HEK293T (cell line): ENCODE results near the gene RNU1-3.
"Not testable (repeated sequence)": the region's sequence is repeated elsewhere in the genome, so short reads cannot be mapped to it uniquely, and the experiment has no call there.

ENCODE experiments used
- CTCF ChIA-PET: fragments of 350-600 bp; formaldehyde crosslinking; extraction: SDS; loops from one replicate; lab custom pipeline; 2021; ENCODE audit warnings: antibody characterized with exemption, inconsistent platforms; lab: Yijun Ruan, JAX
- POLR2A ChIA-PET: fragments of 350-600 bp; formaldehyde crosslinking; extraction: SDS; loops from one replicate; lab custom pipeline; 2020; ENCODE audit warnings: antibody characterized with exemption, inconsistent platforms; lab: Yijun Ruan, JAX
- DNase-seq: peaks from one replicate; pipeline ENCODE4 v3.0.0; 2012; ENCODE audit warnings: mixed read lengths; ENCODE audit errors: extremely low spot score
- L3MBTL2 ChIP-seq: fragments of 450-650 bp; conservative IDR thresholded peaks from 2 replicates; pipeline ENCODE4 v1.6.1; 2016; ENCODE audit warnings: mild to moderate bottlenecking

RNU1-3 gene

DNA sequence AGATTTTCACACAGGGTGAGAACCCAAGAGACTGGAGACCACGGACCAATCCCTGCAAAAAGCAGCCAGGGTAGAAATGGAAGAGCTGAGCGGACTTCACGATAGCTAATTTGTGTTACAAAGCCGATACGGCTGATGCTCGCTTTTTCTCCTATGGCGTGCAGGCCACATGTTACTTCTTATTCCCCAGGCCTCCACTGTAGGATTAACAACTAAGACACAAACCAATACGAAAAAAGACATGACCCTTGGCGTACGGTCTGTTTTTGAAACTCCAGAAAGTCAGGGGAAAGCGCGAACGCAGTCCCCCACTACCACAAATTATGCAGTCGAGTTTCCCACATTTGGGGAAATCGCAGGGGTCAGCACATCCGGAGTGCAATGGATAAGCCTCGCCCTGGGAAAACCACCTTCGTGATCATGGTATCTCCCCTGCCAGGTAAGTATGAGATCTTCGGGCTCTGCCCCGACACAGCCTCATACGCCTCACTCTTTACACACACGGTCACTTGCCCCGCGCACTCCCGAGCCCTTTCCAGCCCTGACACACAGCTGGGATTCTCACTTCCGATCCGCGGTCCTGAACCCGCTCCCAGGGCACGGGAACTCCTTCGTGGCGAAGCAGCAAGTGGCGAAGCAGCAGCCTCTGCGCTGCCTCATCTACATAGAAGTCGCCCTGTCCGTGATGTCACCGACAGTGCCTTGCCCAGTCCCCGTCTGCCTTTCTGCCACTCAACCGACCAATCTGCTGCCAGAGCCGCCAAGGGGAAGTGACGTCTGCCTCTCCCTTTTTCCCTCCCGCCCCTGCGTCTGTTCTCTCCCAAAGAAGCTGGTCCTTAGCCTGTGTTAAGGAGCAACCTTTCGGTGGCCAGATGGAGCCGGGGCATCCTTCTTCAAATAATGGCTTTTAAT, at the start of gene RNU1-3:
Gene RNU1-3 (minus strand): TSS at position 447 of the 912 bp plus-strand sequence.
- CTCF ChIA-PET, DNase-seq, POLR2A ChIA-PET: not testable (repeated sequence)

GRCh38 chr1:16713480-16713879, 46.7 kb upstream of the RNU1-3 start:
- CTCF ChIA-PET, result interaction anchor here (0.8 to 0.9 kb wide), 2 partner anchors 9 to 239 kb away, joined by 3 to 4 read pairs; no protein-coding TSS in a partner anchor
- POLR2A ChIA-PET, DNase-seq: not testable (repeated sequence)

GRCh38 chr1:16712984-16713383, 46.2 kb upstream of the RNU1-3 start:
- DNase-seq, POLR2A ChIA-PET: not testable (repeated sequence)
- CTCF ChIA-PET, result interaction anchor here (0.8 to 0.9 kb wide), 2 partner anchors 9 to 239 kb away, joined by 3 to 4 read pairs; no protein-coding TSS in a partner anchor

DNA sequence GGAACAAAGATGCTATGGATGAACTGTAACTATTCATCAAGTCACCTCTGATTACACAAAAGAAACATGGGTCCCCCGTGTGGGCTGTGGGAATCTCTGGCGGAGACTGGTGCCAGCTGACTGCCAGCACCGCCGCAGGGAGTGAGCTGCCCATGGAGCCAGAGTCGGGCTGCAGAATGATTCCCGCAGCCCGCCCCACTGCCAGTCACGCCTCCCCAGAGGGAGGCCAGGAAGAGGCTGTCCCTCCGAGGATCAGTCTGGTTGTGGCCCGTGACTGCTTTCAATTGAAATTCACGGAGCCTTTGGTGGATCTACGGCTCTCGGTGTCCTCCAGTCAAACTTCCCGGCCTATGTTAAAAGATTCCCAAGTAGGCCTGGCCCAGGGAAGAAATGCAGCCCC, 45.8 kb upstream of the RNU1-3 start:
- ChIA-PET CTCF (interaction anchor here (0.8 to 0.9 kb wide), 2 partner anchors 8 to 239 kb away, joined by 3 to 4 read pairs; no protein-coding TSS in a partner anchor), POLR2A (interaction anchor here (0.6 kb wide), 1 partner anchor 730 kb away, joined by 4 read pairs; no protein-coding TSS in a partner anchor)

DNA sequence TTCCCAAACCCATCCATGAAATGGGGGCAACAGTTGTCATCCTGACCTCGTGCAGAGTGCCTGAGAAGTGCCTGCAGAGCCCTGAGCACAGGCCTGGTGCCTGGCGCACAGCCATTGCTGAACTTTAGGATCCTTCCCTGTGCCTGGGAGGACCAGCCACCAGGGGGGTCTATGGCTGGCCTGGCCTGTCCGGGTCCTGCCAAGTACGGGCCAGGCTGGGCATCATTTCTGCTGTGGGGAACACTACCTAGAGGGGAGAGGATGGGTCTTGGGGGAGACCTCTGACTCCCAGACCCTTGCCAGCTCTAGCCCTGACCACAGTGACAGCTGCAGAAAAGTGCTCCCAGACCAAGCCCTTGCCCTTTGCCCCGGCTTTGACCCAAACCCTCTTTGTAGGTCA, 45.4 kb upstream of the RNU1-3 start:
- DNase-seq, CTCF ChIA-PET: not testable (repeated sequence)
- POLR2A ChIA-PET, result interaction anchor here (0.6 kb wide), 1 partner anchor 730 kb away, joined by 4 read pairs; no protein-coding TSS in a partner anchor

More for the DNA sequence above, 45.8 kb upstream of the RNU1-3 start:
- not testable (repeated sequence) for DNase-seq

DNA sequence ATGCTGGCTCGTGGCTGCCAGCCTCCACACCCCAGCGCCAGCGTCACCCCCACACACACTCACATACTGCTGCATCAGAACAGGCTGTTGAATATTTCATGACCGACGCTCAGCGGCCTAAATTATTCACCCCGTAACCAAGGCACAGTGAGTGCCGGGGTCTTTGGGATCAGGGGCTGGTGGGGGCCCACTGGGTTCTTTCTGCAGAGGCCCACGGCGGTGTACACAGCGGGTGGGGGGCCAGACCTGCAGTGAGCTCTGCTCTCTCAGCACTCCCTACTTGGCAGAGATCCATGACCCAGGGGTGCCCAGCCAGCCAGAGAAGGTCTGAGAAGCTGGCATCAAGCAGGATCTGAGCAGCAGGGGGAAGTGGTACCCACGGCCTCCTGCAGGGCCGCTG, 43.9 kb upstream of the RNU1-3 start:
- DNase-seq, result not testable (repeated sequence)
- ChIA-PET CTCF (interaction anchor here (1.0 kb wide), 1 partner anchor 9 kb away, joined by 3 read pairs; no protein-coding TSS in a partner anchor), POLR2A (interaction anchor here (1.4 kb wide), 1 partner anchor 194 kb away, joined by 4 read pairs; no protein-coding TSS in a partner anchor)

DNA sequence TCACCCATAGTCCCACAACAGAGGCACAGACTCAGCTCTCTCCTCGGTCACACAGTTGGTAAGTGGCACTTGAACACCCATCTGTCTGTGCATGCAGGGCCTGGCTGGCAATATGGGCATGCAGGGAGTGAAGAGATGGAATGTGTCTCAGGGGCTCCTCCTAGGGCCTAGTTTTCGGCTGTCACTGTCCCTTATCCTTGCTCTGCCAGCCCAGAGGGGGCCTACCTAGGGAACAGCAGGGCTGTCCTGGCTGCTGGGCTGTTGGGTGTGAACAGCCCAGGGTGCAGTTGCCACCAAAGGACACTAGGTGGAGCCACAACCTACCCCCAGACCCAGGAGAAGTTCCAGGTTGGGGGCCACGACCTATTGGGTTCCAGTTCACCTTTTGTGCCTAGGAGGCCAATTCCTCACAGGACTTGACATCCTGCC, 42.9 kb upstream of the RNU1-3 start:
- POLR2A ChIA-PET, DNase-seq: not testable (repeated sequence)
- CTCF ChIA-PET, result interaction anchor here (0.6 to 1.0 kb wide), 5 partner anchors 8 to 222 kb away, joined by 3 to 5 read pairs (median 3); no protein-coding TSS in a partner anchor

DNA sequence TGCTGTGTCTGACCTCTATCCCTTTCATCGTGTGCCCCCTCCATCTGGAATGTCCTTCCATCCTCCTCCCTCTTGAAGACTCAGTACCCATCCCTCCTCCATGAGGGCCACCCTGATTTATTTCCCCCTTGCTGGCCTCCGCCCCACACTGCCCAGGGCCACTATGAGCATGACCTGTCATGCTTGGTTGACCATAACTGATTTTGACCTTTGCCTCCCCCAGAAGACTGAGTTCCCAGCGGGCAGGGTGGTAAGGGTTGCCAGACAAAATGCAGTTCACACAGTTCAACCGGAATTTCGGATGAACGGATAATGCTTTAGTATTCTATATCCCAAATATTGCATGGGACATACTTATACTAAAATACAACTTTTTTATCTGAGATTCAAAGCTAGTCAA, 42.0 kb upstream of the RNU1-3 start:
- CTCF ChIA-PET, result interaction anchor here (0.6 to 1.0 kb wide), 5 partner anchors 9 to 1037 kb away, joined by 3 to 4 read pairs (median 3); no protein-coding TSS in a partner anchor
- DNase-seq, POLR2A ChIA-PET: not testable (repeated sequence)

GRCh38 chr1:16707130-16708093, 40.7 kb upstream of the RNU1-3 start:
- ChIA-PET CTCF (interaction anchor here (0.5 to 1.2 kb wide), 5 partner anchors 9 to 267 kb away, joined by 3 to 4 read pairs (median 3); partner anchors contain the start of gene NECAP2), POLR2A (interaction anchor here (1.0 to 1.2 kb wide), 2 partner anchors 9 to 198 kb away, joined by 3 to 4 read pairs; no protein-coding TSS in a partner anchor)
- TF ChIP-seq L3MBTL2, result 0 out of 2 replicates have a peak, but pooled peaks have one; percentile 20
- DNase-seq, result peak; percentile 2

GRCh38 chr1:16706302-16706701, 39.6 kb upstream of the RNU1-3 start:
- POLR2A ChIA-PET, result interaction anchor here (1.2 kb wide), 1 partner anchor 8 kb away, joined by 3 read pairs; no protein-coding TSS in a partner anchor
- CTCF ChIA-PET, result not testable (repeated sequence)
- DNase-seq, result peak; percentile 1

DNA sequence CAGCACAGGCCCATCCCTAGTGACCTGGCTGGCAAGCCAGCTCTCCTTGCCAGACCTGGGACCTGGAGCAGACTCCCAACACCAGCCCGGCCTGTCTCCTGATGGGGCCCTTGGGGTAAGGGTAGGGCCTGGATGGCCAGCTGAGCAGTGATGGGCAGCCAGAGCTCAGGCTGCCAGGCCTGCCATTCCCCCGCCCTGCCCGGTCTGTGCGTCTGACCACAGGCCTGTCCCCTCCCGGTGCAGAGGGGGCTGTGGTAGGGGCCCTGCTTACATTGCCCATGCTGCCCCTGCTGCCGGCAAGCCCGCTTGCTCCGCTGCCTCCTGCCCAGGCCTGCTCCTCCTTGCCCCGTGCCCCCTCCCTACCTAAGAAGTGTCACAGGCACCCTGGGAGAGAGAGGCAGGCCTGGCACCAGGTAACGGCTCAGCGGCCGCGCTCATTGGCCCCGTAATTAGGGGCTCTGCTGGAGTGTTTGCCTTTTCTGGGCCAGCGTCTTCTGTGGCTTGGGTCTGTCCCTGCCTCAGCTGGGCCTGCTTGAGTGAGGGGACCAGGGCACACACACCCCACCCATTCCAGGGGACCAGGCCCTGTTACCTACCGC, 37.9 kb upstream of the RNU1-3 start:
- ChIA-PET POLR2A (interaction anchor here (1.1 kb wide), 1 partner anchor 200 kb away, joined by 6 read pairs; no protein-coding TSS in a partner anchor), CTCF (interaction anchor here (0.7 to 1.7 kb wide), 3 partner anchors 9 to 84 kb away, joined by 3 to 4 read pairs (median 3); no protein-coding TSS in a partner anchor)
- DNase-seq, result not testable (repeated sequence)

DNA sequence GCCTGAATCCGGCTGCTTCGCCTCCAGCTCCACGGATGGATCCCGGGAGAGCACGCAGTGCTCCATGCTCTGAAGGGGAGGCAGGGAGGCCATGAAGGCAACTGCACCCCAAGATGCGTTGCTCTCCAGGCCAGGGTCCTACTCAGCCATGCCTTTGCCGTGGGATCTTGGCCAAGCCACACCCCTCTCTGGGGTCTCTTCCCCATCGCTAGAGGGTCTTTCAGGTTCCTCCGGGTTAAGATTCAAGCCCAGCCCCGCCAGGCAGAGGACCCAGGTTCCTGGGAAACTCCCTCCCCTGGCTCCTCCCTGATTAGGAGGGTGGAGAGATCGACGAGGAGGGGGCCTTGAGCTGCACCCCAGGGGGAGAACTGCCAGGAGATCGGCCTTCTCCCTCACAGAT, 37.3 kb upstream of the RNU1-3 start:
- DNase-seq, POLR2A ChIA-PET: not testable (repeated sequence)
- CTCF ChIA-PET, result interaction anchor here (0.7 to 1.7 kb wide), 3 partner anchors 9 to 83 kb away, joined by 3 to 4 read pairs (median 3); no protein-coding TSS in a partner anchor

DNA sequence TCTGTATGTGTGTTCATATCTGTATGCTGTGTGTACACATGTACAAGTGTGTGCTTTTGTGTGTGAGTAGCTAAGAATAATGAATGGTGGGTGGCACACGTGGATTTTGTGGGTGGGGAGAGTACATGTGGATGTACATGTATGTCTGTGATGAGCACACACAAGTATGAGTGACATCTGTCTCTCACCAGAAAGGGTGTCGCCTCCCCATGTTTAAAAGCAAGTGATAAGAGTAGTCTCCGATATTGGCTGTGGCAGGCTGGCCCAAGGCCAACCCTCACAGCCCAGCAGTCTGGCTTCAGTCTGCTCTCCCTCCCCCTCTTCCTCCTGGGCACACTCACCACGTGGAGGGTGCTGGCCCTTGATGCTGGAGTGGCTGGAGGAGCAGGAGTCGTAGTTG, 36.9 kb upstream of the RNU1-3 start:
- CTCF ChIA-PET, result interaction anchor here (1.7 kb wide), 1 partner anchor 11 kb away, joined by 3 read pairs; no protein-coding TSS in a partner anchor
- POLR2A ChIA-PET, DNase-seq: not testable (repeated sequence)

DNA sequence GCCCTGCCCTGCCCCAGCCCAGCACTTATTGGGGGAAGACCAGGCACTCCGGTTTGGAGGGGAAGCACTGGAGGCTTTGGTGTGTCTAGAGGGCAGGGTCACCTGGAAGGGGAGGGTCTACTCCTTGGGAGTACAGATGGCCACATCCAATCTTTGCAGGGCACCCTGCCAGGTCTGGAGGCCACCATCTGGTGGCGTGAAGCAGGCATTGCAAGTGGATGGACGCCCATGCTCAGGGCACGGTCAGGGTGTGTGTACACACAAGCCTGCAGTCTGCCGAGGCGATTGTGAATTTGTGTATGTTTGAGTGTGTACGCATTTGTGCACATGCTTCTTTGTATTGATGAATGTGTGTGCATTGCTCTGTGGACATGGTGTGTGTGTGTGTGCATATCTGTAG, 36.4 kb upstream of the RNU1-3 start:
- CTCF ChIA-PET, result interaction anchor here (1.7 kb wide), 1 partner anchor 12 kb away, joined by 3 read pairs; no protein-coding TSS in a partner anchor
- DNase-seq, POLR2A ChIA-PET: not testable (repeated sequence)

GRCh38 chr1:16702280-16702679, 35.5 kb upstream of the RNU1-3 start:
- POLR2A ChIA-PET, DNase-seq: not testable (repeated sequence)
- CTCF ChIA-PET, result interaction anchor here (1.0 kb wide), 1 partner anchor 82 kb away, joined by 3 read pairs; no protein-coding TSS in a partner anchor

- CTCF ChIA-PET, result interaction anchor here (0.6 to 1.2 kb wide), 3 partner anchors 10 to 89 kb away, joined by 3 read pairs; no protein-coding TSS in a partner anchor
- POLR2A ChIA-PET, DNase-seq: not testable (repeated sequence)
These were observed 34.4 kb upstream of the RNU1-3 start for GRCh38 chr1:16701189-16701588.
